Stromal cell of bone marrow (primary cell): Measurements from ENCODE around the gene ZNF70.

Source experiments
- DNase-seq: peaks from one replicate; pipeline ENCODE4 v3.0.0-alpha.2; 2012; ENCODE audit warnings: low read depth

The ZNF70 gene

GRCh38 chr22:23779083-23779482 is 28.2 kb upstream of the ZNF70 start:
- DNase-seq: no peak

DNA sequence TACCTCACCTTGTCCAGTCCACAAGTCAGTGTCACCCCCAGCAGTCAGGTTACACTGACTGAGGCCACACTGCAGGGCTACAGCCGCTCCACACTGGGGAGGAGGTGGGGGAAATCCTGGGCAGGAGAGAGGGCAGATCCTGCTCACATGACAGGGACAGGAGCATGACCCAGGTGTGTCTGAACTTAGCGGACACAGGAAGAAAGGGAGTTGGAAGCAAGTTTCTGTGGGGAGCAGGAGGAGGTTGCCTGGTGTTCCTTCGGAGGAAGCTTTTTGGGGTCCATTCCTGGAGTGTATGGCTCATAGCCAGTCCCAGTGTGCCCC is 27.6 kb upstream of the ZNF70 start:
- DNase-seq: no peak

GRCh38 chr22:23777776-23778576 is 27.1 kb upstream of the ZNF70 start:
- no peak for DNase-seq

GRCh38 chr22:23775779-23776375 is 25.0 kb upstream of the ZNF70 start:
- no peak for DNase-seq

DNA sequence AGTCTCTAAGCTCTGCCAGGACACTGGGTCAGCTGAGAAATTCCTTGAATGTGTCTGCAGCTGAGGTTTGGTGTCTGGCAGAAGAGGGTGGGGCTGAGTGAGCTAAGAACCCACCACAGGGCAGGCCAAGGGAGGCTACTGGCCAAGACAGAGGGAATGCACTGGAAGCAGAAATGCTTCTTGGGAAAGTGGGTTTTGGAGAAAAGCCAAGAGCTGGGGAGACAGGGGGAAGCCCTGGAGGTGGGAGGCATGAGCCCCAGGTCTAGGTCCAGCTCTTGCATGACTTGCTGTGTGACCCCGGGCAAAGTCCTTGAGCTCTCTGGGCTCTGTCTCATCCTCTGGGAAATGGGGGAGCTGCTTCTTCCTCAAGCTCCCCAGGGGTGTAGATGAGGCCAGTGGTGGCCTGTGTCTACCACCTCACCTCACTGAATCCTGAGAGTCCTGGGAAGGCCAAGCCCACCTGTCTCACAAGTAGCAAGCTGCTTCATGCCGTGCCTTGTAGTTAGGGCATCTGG is 24.1 kb upstream of the ZNF70 start:
- DNase-seq: no peak

DNA sequence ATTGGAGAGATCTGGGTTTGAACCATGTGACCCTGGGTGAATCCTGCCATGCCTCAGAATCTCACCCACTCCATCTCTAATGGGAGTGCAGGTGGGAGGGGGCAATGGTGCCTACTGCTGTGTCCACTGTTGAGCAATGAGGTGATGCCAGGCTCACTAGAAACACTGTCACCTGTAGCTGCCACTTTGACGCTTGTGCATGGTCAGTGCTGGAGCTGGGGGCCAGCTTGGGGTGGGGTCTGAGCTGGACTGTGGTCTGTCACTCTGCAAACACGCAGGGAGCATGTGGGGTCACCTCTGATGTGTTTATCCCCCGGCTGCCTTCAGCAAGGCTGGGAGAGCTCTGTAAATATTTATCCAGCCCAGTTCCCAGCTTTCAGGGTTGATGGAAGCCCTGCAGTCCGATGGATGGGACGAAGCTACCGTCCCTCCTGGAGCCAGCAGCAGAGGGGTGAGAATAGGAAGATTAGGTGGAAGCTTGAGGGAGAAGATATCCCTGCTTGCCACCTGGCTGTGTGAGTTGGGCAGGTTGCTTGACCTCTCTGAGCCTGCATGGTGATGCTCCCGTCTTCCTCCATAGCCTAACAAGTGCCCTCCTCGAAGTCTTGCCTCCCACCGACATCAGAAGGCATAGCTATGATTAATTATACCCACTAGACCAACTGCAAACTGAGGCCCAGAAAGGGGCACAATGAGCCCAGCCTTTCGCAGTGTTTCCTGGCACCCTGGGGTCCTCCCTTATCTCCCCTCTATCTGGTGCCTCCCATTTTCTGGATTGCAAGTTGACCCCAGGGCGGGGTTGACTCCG is 23.4 kb upstream of the ZNF70 start:
- DNase-seq: no peak

DNA sequence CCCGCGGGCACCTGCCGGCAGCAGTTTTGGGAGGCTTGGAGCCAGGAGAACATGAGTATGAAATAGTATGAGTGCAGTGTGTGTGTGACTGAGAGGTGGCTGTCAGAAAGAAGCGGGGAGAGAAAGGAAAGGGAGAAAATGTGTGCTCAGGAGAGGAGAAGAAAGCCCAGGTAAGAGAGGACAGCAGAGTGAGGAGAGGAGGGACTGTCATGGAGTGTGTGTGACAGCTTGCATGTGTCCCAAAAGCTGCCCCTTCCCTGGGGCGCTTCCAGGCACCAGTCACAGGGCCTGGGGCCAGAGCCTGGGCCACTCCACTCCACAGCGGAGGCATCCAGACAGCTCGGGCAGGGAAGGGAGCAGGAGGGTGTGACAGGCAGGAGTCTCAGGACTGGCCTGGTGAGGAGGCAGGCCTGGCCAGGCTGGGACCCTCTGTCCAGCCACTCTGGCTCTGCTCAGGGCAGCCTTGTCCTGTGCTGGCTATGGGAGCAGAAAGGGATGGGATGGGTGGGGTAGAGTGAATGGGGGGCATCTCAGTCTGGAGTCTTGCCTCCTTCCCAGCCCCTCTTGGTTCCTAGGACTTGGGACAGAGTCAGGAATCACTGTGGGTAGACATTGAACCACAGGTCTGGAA is 22.7 kb upstream of the ZNF70 start:
- DNase-seq: no peak

DNA sequence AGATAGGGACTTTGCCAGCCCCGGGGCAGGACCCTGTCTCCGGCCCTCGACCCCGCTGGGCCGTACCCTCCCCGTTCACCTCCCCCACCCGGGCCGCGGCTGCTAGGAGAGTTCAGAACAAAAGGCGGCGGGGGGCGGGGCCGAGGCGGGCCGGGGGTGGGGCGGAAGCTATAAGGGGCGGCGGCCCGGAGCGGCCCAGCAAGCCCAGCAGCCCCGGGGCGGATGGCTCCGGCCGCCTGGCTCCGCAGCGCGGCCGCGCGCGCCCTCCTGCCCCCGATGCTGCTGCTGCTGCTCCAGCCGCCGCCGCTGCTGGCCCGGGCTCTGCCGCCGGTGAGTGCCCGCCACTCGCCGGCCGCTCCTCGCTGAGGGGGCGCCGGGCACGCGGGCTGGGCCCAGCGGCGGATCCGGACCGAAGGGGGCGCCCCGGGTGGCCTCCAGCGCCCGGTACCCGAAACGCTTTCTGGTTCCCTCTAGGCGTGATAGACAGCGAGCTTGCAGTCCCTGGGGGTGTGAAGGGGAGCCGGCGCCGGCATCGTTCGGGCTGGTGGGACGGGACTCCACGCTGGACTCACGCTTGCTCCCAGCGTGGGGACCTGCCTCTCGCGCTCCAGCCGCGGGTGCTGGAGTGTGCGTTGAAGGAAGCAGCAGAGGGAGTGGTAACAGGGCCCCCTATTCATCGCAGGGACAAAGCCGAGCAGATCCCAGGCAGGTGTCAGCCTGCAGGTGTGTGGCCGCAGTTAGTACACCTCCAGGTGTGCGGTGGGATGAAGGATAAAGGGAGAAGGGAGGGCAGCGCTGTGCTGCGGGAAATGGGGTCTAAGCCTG is 21.9 kb upstream of the ZNF70 start, which contains the start of gene MMP11:
Gene MMP11 (plus strand): TSS at position 201 of the 825 bp plus-strand sequence. CDS start 22 bp downstream, at position 223.
- no peak for DNase-seq

- DNase-seq: no peak
Observed at GRCh38 chr22:23772315-23772648, 21.4 kb upstream of the ZNF70 start.

DNA sequence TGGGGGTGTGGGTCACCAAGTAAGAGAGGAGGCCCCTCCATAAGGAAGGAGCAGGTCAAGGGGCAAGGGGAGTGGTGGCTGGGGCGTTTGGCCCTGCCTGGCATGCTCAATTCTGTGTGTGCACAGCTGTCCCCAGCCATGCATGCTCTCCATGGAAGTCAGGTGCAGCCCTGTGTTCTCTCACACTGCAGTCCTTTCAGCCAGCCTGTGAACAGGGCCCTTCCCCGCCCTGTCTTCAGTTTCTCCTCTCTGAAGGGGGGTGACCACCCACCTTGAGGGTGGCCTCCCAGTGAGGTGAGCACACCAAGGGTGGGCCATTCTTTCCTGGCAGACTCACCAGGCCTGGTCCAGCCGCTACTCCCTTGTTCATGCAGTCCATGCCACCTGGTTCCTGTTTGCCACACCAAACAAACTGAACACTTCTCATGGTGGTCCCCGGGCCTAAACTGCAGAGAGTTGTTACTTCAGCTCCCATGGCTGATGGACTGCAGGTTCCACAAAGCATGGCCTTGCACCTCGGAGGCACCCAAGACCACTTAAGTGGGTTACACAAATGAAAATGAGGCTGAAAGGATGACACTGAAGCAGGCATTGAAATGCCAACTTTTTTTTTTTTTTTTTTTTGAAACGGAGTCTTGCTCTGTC is 18.5 kb upstream of the ZNF70 start:
- DNase-seq: no peak

GRCh38 chr22:23767673-23768548 is 17.0 kb upstream of the ZNF70 start, which contains the start of gene CHCHD10:
TSS of gene CHCHD10 (minus strand) at chr22:23767972. CDS start at chr22:23767874, 98 bp downstream.
- no peak for DNase-seq

DNA sequence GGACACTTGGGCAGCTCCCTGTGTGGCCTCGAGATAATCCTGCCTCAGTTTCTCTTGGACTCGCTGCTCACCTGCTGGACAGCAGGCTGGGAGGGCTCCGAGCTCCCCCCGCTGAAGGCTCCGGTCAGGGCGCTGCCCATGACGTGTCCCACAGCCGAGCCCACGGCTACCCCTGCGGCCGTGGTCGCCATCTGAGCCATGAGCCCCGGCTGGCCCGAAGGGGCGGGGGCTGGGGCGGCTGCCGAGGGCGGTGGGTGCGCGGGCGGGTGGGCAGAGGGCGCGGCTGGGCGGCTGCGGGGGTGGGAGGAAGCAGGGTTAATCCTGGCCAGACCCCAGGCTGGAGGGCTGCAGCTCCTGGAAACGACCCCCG is 16.4 kb upstream of the ZNF70 start:
- no peak for DNase-seq

DNA sequence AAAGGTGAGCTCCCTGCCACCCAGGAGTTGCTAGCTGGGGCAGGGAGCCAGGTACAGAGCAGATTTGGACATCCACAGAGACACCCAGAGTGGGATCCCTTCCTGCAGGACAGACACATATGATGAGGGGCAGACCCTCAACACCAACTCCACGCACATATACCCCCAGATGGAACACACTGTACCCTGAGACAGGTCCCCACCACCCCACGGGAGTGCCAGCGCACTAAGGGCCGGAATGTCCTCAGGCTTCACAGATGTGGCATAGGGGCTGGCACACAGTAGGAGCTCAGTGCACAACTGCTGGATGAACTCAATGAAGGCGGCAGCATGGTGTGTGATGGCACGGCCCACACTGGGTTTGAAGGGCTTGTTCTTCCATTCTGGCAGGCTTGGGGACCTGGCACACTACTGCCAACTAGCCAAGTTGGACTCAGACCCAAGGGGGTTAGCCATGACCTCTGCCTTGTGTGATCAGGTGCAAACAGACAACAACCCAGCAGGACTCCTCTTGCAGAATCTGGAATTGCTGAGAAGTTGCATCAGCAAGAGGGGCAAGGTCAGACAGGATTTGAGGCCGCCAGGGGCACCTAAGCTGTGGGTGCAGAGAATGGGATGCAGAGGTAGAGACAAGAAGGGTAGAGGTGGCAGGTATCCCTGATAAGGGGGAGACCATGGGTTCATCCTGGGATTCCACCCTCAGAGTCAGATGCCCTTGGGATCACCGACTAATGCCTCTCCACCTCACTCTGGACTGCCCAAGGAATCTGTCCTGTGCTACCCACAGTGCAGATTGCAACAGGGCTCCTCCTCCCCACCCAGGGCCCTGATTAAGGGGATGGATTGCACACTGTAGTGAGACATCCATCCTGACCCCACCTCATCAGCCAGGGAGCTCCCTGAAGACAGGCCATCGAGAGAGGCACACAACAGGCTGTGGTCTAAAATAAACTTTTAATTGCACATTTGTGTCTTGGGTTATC is 14.3 kb upstream of the ZNF70 start:
- no peak for DNase-seq

- DNase-seq: no peak
Observed at GRCh38 chr22:23763954-23764353, 13.0 kb upstream of the ZNF70 start.

- no peak for DNase-seq
Observed at GRCh38 chr22:23763579-23763945, 12.7 kb upstream of the ZNF70 start.

DNA sequence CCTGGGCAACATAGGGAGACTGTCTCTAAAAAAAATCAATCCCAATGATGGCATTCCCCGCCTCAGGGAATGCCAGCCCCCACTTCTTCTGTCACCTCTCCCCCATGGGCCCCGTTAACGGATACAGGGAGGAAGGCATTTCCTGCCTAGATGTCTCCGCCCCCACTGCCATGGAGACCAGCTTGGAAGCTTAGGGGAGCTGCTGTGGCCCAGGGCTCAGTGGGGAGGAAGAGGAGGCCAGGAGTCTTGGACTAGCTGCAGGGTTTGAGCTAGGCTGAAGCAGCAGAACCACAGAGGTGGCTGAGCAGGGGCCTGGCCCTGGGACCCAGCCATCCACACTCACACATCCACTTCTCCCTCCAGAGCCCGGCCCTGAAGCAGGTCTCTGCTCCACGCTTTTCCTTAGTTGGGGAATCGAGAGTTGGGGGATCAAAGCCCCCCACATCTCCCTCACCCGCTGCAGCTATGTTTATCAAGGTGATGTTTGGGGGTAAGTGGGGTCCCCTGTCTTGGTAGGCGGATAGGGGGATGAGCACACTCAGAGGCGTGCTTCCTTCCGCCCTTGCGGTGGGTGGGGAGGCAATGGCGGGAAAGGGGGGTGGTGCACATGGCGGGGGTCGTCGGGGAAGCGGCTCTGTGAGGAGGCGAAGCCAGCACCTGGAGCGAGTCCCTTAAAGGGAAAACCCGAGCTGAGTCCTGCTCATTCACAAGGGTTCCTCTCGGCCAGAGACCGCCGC is 12.1 kb upstream of the ZNF70 start, which contains the start of gene C22orf15:
Gene C22orf15 (plus strand): TSS at position 149 of the 737 bp plus-strand sequence. CDS start 317 bp downstream, at position 466.
- no peak for DNase-seq

- no peak for DNase-seq
Observed at GRCh38 chr22:23760056-23760455, 9.1 kb upstream of the ZNF70 start.

DNA sequence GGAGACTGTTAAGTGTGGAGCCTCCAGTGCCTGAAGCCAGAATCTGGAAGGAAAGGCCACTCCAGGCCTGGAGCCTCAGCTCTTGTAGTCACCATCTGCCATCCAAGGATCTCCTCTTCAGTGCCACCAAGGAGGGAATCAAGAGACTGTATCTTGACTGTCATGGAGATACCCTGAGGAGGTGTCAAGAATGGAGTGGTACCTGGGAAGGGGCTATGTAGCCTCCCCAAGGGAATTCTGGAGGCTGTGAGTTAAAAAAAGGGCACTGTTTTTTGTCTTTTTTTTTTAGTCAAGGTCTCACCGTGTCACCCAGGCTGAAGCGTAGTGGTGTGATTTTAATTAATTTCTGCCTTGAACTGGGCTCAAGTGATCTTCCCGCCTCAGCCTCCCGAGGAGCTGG is 8.7 kb upstream of the ZNF70 start:
- no peak for DNase-seq
